HG03066 (cell line): Measurements from ENCODE around the gene WWP2.

ENCODE experiments used
- ATAC-seq: cut with Tn5 transposase; IDR thresholded peaks from one replicate; pipeline ENCODE4 v1.9.1; 2021; ENCODE audit warnings: low read depth; ENCODE audit not compliant: unreplicated experiment

The WWP2 gene

GRCh38 chr16:69922200-69922599 lies 160.1 kb downstream of the WWP2 start:
- ATAC-seq = no peak

- ATAC-seq = no peak
Measured at GRCh38 chr16:69924041-69924775, 162.1 kb downstream of the WWP2 start.

- no peak for ATAC-seq
Measured at GRCh38 chr16:69924777-69925191, 162.7 kb downstream of the WWP2 start.

GRCh38 chr16:69925311-69925710 lies 163.2 kb downstream of the WWP2 start:
- ATAC-seq = no peak

- no peak for ATAC-seq
Measured at GRCh38 chr16:69926241-69926640, 164.1 kb downstream of the WWP2 start.

GRCh38 chr16:69927056-69927757 lies 165.1 kb downstream of the WWP2 start:
- ATAC-seq = no peak

- ATAC-seq = no peak
Measured at GRCh38 chr16:69928856-69929400, 166.8 kb downstream of the WWP2 start.

GRCh38 chr16:69929480-69929879 lies 167.3 kb downstream of the WWP2 start:
- ATAC-seq = no peak

- ATAC-seq = no peak
Measured at GRCh38 chr16:69930117-69930776, 168.1 kb downstream of the WWP2 start.

- no peak for ATAC-seq
Measured at GRCh38 chr16:69931631-69932030, 169.5 kb downstream of the WWP2 start.

- no peak for ATAC-seq
Measured at GRCh38 chr16:69932228-69932627, 170.1 kb downstream of the WWP2 start.

GRCh38 chr16:69932691-69933392 lies 170.7 kb downstream of the WWP2 start:
- ATAC-seq = no peak

- no peak for ATAC-seq
Measured at GRCh38 chr16:69934044-69934443, 171.9 kb downstream of the WWP2 start.

- ATAC-seq = no peak
Measured at GRCh38 chr16:69934751-69935150, 172.6 kb downstream of the WWP2 start.

- ATAC-seq = no peak
Measured at GRCh38 chr16:69935278-69935711, 173.2 kb downstream of the WWP2 start.

- ATAC-seq = no peak
Measured at GRCh38 chr16:69935740-69936139, 173.6 kb downstream of the WWP2 start.

- ATAC-seq = no peak
Measured at GRCh38 chr16:69936252-69936651, 174.1 kb downstream of the WWP2 start.

- ATAC-seq = no peak
Measured at GRCh38 chr16:69936751-69937211, 174.6 kb downstream of the WWP2 start.

GRCh38 chr16:69937465-69937951 lies 175.4 kb downstream of the WWP2 start:
- ATAC-seq = no peak
